Measurements from ENCODE around the gene SCAPER. TPM values are rescaled to one million over a fixed set of nuclear protein-coding genes. Genes with fewer than 3 reads are reported as not detected.

SCAPER gene
- polyA plus RNA-seq, 1 experiment, result 5.4 TPM

GRCh38 chr15:76803049-76803571, 102.0 kb downstream of the SCAPER start:
- Histone ChIP-seq H3K9me3 (ENCODE audit: control insufficient read depth, insufficient read depth, low read length) (no peaks in the 10 kb centered on the region), H3K27me3 (ENCODE audit: control insufficient read depth, insufficient read depth, low read length) (no peaks in the 10 kb centered on the region), H3K27ac (ENCODE audit: low read depth, low read length) (no peak overlapping the region), H3K4me3 (ENCODE audit: low read depth, low read length) (no peak overlapping the region)
- no peak for TF ChIP-seq CTCF (IDR thresholded peaks at IDR 0.05; ENCODE audit: low read depth, low read length)
- POLR2A ChIA-PET, result no interaction called here
- no peak for DNase-seq (ENCODE audit: low read depth, low spot score)
- CTCF ChIA-PET, result no interaction called here

GRCh38 chr15:76802411-76802810, 102.7 kb downstream of the SCAPER start:
- TF ChIP-seq CTCF (IDR thresholded peaks at IDR 0.05; ENCODE audit: low read depth, low read length), result no peak
- no peak for DNase-seq (ENCODE audit: low read depth, low spot score)
- H3K4me3 ChIP-seq (ENCODE audit: low read depth, low read length), result no peak overlapping the region
- H3K9me3 ChIP-seq (ENCODE audit: control insufficient read depth, insufficient read depth, low read length), result no peaks in the 10 kb centered on the region
- no peaks in the 10 kb centered on the region for H3K27me3 ChIP-seq (ENCODE audit: control insufficient read depth, insufficient read depth, low read length)
- no peak overlapping the region for H3K27ac ChIP-seq (ENCODE audit: low read depth, low read length)
- POLR2A ChIA-PET, result no interaction called here
- CTCF ChIA-PET, result no interaction called here

GRCh38 chr15:76799760-76800159, 105.4 kb downstream of the SCAPER start:
- DNase-seq (ENCODE audit: low read depth, low spot score), result peak; percentile 46
- Histone ChIP-seq H3K27ac (ENCODE audit: low read depth, low read length) (no peak overlapping the region), H3K27me3 (ENCODE audit: control insufficient read depth, insufficient read depth, low read length) (no peaks in the 10 kb centered on the region), H3K9me3 (ENCODE audit: control insufficient read depth, insufficient read depth, low read length) (no peaks in the 10 kb centered on the region), H3K4me3 (ENCODE audit: low read depth, low read length) (no peak overlapping the region)
- POLR2A ChIA-PET, result interaction anchor here (1.1 kb wide), 1 partner anchor 16 kb away, joined by 3 read pairs; no protein-coding TSS in a partner anchor
- no peak for TF ChIP-seq CTCF (IDR thresholded peaks at IDR 0.05; ENCODE audit: low read depth, low read length)
- CTCF ChIA-PET, result interaction anchor here (0.6 kb wide), 1 partner anchor 833 kb away, joined by 5 read pairs; no protein-coding TSS in a partner anchor

- ChIA-PET CTCF (no interaction called here), POLR2A (no interaction called here)
- H3K27me3 ChIP-seq (ENCODE audit: control insufficient read depth, insufficient read depth, low read length), result no peaks in the 10 kb centered on the region
- H3K9me3 ChIP-seq (ENCODE audit: control insufficient read depth, insufficient read depth, low read length), result no peaks in the 10 kb centered on the region
- H3K27ac ChIP-seq (ENCODE audit: low read depth, low read length), result no peak overlapping the region
- TF ChIP-seq CTCF (IDR thresholded peaks at IDR 0.05; ENCODE audit: low read depth, low read length), result no peak
- no peak for DNase-seq (ENCODE audit: low read depth, low spot score)
- no peak overlapping the region for H3K4me3 ChIP-seq (ENCODE audit: low read depth, low read length)
Measured at GRCh38 chr15:76795217-76795616, 109.9 kb downstream of the SCAPER start.

- no peak for DNase-seq (ENCODE audit: low read depth, low spot score)
- no peak for TF ChIP-seq CTCF (IDR thresholded peaks at IDR 0.05; ENCODE audit: low read depth, low read length)
- Histone ChIP-seq H3K4me3 (ENCODE audit: low read depth, low read length) (no peak overlapping the region), H3K27ac (ENCODE audit: low read depth, low read length) (no peak overlapping the region), H3K9me3 (ENCODE audit: control insufficient read depth, insufficient read depth, low read length) (no peaks in the 10 kb centered on the region; the same call in 1 of the 2 replicates), H3K27me3 (ENCODE audit: control insufficient read depth, insufficient read depth, low read length) (no peaks in the 10 kb centered on the region)
- POLR2A ChIA-PET, result no interaction called here
- CTCF ChIA-PET, result no interaction called here
Measured at GRCh38 chr15:76793162-76793561, 112.0 kb downstream of the SCAPER start.
